ENCODE data around the gene MYO5C.

MYO5C gene

GRCh38 chr15:52153900-52154895 is 141.4 kb downstream of the MYO5C start:
- no peak for DNase-seq (ENCODE audit: low read depth in 2 of 3, low spot score in 1 of 3)

- DNase-seq (ENCODE audit: low read depth in 2 of 3, low spot score in 1 of 3) = no peak
Observed at GRCh38 chr15:52151353-52151752, 144.3 kb downstream of the MYO5C start.

GRCh38 chr15:52150871-52151270 is 144.7 kb downstream of the MYO5C start:
- DNase-seq (ENCODE audit: low read depth in 2 of 3, low spot score in 1 of 3) = no peak

- DNase-seq (ENCODE audit: low read depth in 2 of 3, low spot score in 1 of 3) = no peak
Observed at GRCh38 chr15:52150043-52150825, 145.4 kb downstream of the MYO5C start.

- no peak for DNase-seq (ENCODE audit: low read depth in 2 of 3, low spot score in 1 of 3)
Observed at GRCh38 chr15:52148403-52148802, 147.2 kb downstream of the MYO5C start.

GRCh38 chr15:52146776-52147175 is 148.8 kb downstream of the MYO5C start:
- DNase-seq (ENCODE audit: low read depth in 2 of 3, low spot score in 1 of 3) = no peak

GRCh38 chr15:52146261-52146660 is 149.3 kb downstream of the MYO5C start:
- no peak for DNase-seq (ENCODE audit: low read depth in 2 of 3, low spot score in 1 of 3)

- DNase-seq (ENCODE audit: low read depth in 2 of 3, low spot score in 1 of 3) = no peak
Observed at GRCh38 chr15:52144656-52145178, 150.9 kb downstream of the MYO5C start.

GRCh38 chr15:52143873-52144272 is 151.7 kb downstream of the MYO5C start:
- DNase-seq (ENCODE audit: low read depth in 2 of 3, low spot score in 1 of 3) = no peak

All from stimulated activated CD4-positive, alpha-beta T cell treated with anti-CD3 and anti-CD28 coated beads, Interleukin-12 subunit alpha, Interleukin-12 subunit beta, amount 100 ng/mL, for 48 hours (primary cell).